SK-N-SH treated with all-trans-retinoic acid at 6 μM for 48 hours (cell line): ENCODE data around the gene EBF4.

Experiments used
- BACH2 ChIP-seq: fragments of 250-450 bp; sonication (Bioruptor Pico); IDR thresholded peaks from 2 replicates; pipeline ENCODE4 v1.9.0; 2021; ENCODE audit warnings: mild to moderate bottlenecking, borderline replicate concordance
- CSRNP3 ChIP-seq: fragments of 250-450 bp; sonication (Bioruptor Pico); IDR thresholded peaks from 2 replicates; pipeline ENCODE4 v1.5.1; 2021; ENCODE audit warnings: mild to moderate bottlenecking, moderate library complexity
- ESRRG ChIP-seq: fragments of 250-450 bp; sonication (Bioruptor Pico); IDR thresholded peaks from 2 replicates; pipeline ENCODE4 v1.6.1; 2021; ENCODE audit warnings: mild to moderate bottlenecking
- GLIS3 ChIP-seq: fragments of 250-450 bp; sonication (Bioruptor Pico); IDR thresholded peaks from 2 replicates; pipeline ENCODE4 v1.5.0; 2020; ENCODE audit warnings: mild to moderate bottlenecking, moderate library complexity
- PATZ1 ChIP-seq: fragments of 250-450 bp; sonication (Bioruptor Pico); IDR thresholded peaks from 2 replicates; pipeline ENCODE4 v1.8.0; 2020; ENCODE audit warnings: mild to moderate bottlenecking, moderate library complexity, borderline replicate concordance
- PPARA ChIP-seq: fragments of 250-450 bp; sonication (Bioruptor Pico); IDR thresholded peaks from 2 replicates; pipeline ENCODE4 v1.5.0; 2020; ENCODE audit warnings: mild to moderate bottlenecking, borderline replicate concordance
- RARB ChIP-seq: fragments of 250-450 bp; sonication (Bioruptor Pico); IDR thresholded peaks from 2 replicates; pipeline ENCODE4 v1.8.0; 2021; ENCODE audit warnings: mild to moderate bottlenecking, moderate library complexity
- TCF4 ChIP-seq: fragments of 250-450 bp; sonication (Bioruptor Pico); IDR thresholded peaks from 2 replicates; pipeline ENCODE4 v1.8.0; 2021; ENCODE audit warnings: mild to moderate bottlenecking, moderate library complexity, borderline replicate concordance
- TSHZ2 ChIP-seq: fragments of 250-450 bp; sonication (Bioruptor Pico); IDR thresholded peaks from 2 replicates; pipeline ENCODE4 v1.5.0; 2020; ENCODE audit warnings: mild to moderate bottlenecking, moderate library complexity
- ZC3H10 ChIP-seq: fragments of 250-450 bp; sonication (Bioruptor Pico); IDR thresholded peaks from 2 replicates; pipeline ENCODE4 v1.5.1; 2021; ENCODE audit warnings: mild to moderate bottlenecking, moderate library complexity
- ZFP3 ChIP-seq: fragments of 250-450 bp; sonication (Bioruptor Pico); IDR thresholded peaks from 2 replicates; pipeline ENCODE4 v1.5.0; 2020; ENCODE audit warnings: mild to moderate bottlenecking, moderate library complexity
- ZFP30 ChIP-seq: fragments of 450-650 bp; formaldehyde crosslinking; IDR thresholded peaks from 2 replicates; pipeline ENCODE4 v1.5.0; 2022; ENCODE audit warnings: mild to moderate bottlenecking, moderate library complexity
- ZNF565 ChIP-seq: fragments of 450-650 bp; formaldehyde crosslinking; conservative IDR thresholded peaks from 2 replicates; pipeline ENCODE4 v1.5.0; 2020; ENCODE audit warnings: low read depth, mild to moderate bottlenecking, moderate library complexity
- ZNF8 ChIP-seq: fragments of 450-650 bp; formaldehyde crosslinking; IDR thresholded peaks from 2 replicates; pipeline ENCODE4 v1.5.0; 2020; ENCODE audit warnings: mild to moderate bottlenecking, moderate library complexity

- TF ChIP-seq PATZ1 (CRISPR knock-in tag) (no peak), BACH2 (CRISPR knock-in tag) (no peak), RARB (CRISPR knock-in tag) (no peak), TCF4 (CRISPR knock-in tag) (no peak), ZFP3 (CRISPR knock-in tag) (no peak), ZC3H10 (CRISPR knock-in tag) (no peak), CSRNP3 (no peak), ESRRG (CRISPR knock-in tag) (no peak), ZFP30 (CRISPR knock-in tag) (no peak), ZNF565 (CRISPR knock-in tag) (no peak), TSHZ2 (no peak), GLIS3 (CRISPR knock-in tag) (no peak), PPARA (CRISPR knock-in tag) (no peak), ZNF8 (CRISPR knock-in tag) (no peak)
Observed at GRCh38 chr20:2773812-2774211, 81.2 kb downstream of the EBF4 start.
